VCaP (cell line): ENCODE measurements around the gene RAD51B.

Experiments used
- H3K27ac ChIP-seq: fragments of 450-650 bp; 2 replicates; pipeline ENCODE4 v1.5.1; 2017
- CTCF ChIP-seq: fragments of 450-650 bp; conservative IDR thresholded peaks from 2 replicates; pipeline ENCODE4 v1.5.1; 2017; ENCODE audit warnings: mild to moderate bottlenecking, moderate library complexity

RAD51B gene

GRCh38 chr14:68628605-68629310 is 809.2 kb downstream of the RAD51B start:
- TF ChIP-seq CTCF = no peak
- H3K27ac ChIP-seq = no peak overlapping the region

DNA sequence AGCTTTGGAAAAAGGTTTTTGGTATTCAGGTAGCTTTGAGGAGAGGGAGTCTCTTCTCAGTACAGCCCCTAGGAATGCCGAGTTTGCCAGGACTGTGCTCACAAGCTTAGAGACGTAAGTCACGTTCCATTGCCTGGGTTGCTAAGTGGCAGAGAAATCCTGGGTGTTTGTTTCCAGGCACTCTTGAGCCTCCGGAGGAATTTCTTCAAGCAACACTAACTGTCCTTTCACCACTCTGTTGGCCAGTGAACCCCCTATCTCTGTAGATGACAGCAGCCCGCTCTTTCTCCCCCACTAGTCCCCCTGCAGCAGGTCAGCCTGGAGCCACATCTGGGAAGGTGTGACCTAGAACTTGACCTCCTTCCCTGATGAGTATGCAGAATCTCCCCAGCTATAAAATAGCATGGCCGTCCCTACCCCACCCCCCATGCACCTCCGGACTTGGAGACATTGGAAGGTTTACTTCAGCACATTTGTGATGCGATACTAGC is 810.5 kb downstream of the RAD51B start:
- no peak for TF ChIP-seq CTCF

DNA sequence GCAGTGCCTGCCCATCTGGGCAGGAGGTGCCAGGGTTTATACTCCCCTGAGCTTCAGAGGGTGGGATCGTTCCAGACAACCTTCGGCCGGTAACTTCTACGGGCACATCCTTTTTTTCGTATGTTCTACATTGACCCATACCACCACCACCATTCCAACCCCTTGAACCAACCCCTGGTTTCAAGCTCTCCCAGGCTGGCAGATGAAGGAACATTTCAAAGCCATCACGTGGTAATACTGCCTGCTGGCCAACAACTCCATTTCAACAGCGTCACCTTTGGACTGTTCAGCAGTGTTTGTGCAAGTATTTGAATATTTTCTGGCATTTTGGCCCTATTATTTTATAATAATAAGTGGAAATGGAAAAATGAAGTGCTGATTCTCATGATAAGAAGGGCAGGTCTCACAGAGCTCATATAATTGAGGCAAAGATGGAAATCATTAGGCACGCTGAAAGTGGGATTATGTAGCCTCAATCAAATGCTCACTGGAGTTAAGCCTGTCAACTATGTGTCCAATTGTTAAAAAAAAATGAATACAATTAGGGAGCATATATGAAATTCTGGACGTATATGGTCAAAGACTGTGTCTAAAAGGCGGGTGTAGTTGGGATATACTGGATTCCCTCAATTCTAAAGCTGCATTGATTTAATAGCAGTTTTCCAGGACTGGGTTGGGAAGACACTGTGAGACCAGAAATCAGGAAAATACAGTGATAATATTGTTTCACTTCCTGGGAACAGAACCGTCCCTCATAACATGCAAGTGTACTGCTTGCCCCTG is 811.2 kb downstream of the RAD51B start:
- no peak overlapping the region for H3K27ac ChIP-seq
- no peak for TF ChIP-seq CTCF

More for the DNA sequence above, 810.5 kb downstream of the RAD51B start:
- no peak overlapping the region for H3K27ac ChIP-seq

- TF ChIP-seq CTCF = no peak
- no peak overlapping the region for H3K27ac ChIP-seq
Observed at GRCh38 chr14:68631394-68632053, 811.9 kb downstream of the RAD51B start.

GRCh38 chr14:68632054-68632895 is 812.7 kb downstream of the RAD51B start:
- no peak for TF ChIP-seq CTCF
- H3K27ac ChIP-seq = no peak overlapping the region

DNA sequence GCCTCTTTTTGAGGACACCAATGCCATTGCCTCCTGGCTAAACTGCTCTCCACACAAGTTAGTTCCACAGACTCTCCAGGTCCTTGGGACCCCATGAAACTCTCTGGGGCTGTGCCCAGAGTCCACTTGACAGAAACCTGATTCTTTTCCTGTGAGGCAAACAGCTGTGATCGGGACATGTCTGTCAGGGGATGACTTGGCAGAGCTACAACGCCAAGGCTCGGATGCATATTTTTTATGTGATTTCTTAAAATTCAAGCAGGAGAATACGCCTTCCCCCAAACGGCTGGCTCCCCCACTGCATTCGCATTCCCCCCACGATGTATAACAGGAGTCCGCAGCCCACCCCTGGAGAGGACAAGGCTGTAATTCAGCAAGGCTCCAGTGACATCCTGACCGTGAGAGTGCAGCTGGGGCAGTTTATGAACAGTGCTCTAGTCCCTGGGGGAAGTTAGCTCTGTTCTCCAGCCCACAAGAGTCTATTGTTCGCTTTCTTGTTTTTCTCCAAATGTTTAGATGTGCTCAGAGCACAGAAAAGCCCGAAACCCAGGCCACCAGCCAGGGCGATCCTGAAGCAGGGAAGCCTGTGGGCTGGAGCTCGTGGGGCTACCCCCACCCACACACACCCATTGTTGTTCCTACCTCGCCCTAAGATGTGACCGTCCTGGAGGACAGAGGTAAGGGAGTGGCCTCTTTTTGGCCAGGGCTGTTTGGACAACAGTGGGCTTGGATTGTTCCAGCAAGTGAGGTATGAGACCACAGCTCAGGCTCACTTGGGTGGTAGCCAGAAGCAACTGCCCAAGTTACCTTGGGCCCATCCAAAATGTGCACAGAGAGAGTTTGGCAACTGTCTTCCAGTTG is 813.8 kb downstream of the RAD51B start:
- no peak overlapping the region for H3K27ac ChIP-seq

More for the DNA sequence above, 813.8 kb downstream of the RAD51B start:
- no peak for TF ChIP-seq CTCF
